Measurements from ENCODE around the gene SETD1A. TPM values are rescaled to one million over a fixed set of nuclear protein-coding genes. Genes with fewer than 3 reads are reported as not detected.
A peak's percentile ranks its signal among the peaks of the same experiment; 100 is the strongest.

Gene SETD1A
- 2.0 and 3.8 TPM in 2 replicates for polyA plus RNA-seq (2011; rRNA removed)
- polyA plus RNA-seq (2012; cell fraction: cytosol; rRNA removed), result 8.7 and 11.2 TPM in 2 replicates
- polyA plus RNA-seq (2012; cell fraction: nucleus; rRNA removed), result 30.5 and 31.9 TPM in 2 replicates
- 15.7 to 22.6 TPM (median 21.2 TPM) in 3 replicates for polyA plus RNA-seq (2017; fragmentation: RNase III; extraction: RNeasy Plus Mini Kit Qiagen cat#74134 plus additional on column Dnase treatment)
- 3.9 and 7.0 TPM in 2 replicates for polyA minus RNA-seq (2011; rRNA and poly(A)+ RNA removed)

- ATAC-seq (peak; percentile 79 to 85), DNase-seq (ENCODE audit: low read depth in 1 of 2, low spot score in 1 of 2) (peak; percentile 91 to 98), FAIRE-seq (no peak)
- Histone ChIP-seq H3K4me2 (peak within 1 kb of the TSS; percentile 92), H3K27ac (peak within 1 kb of the TSS; percentile 98 to 100), H3K4me1 (peaks cover 22% of the 10 kb centered on the region), H3K9me3 (no peaks in the 10 kb centered on the region), H3K4me3 (peak within 1 kb of the TSS; percentile 77)
- WGBS (ENCODE audit: missing lambda C conversion rate), result 5% methylated on average over 12 of the region's 85 CpGs
- ChIA-PET CTCF (interaction anchor here (0.6 to 1.0 kb wide), 4 partner anchors 9 to 77 kb away, joined by 3 read pairs; no protein-coding TSS in a partner anchor), POLR2A (interaction anchor here (0.6 to 1.6 kb wide), 6 partner anchors 13 to 485 kb away, joined by 3 to 5 read pairs (median 4); partner anchors contain the start of genes KAT8, ZNF646, ZNF668 and ZNF843)
- TF ChIP-seq NPAS2 (CRISPR knock-in tag; IDR thresholded peaks at IDR 0.05; ENCODE audit: borderline replicate concordance) (no peak), JUNB (IDR thresholded peaks at IDR 0.05) (no peak), REST (IDR thresholded peaks at IDR 0.05) (no peak; the same call in 1 of the 2 replicates), RARB (CRISPR knock-in tag; IDR thresholded peaks at IDR 0.05) (no peak), SMC3 (IDR thresholded peaks at IDR 0.05) (no peak), CBX8 (IDR thresholded peaks at IDR 0.05) (no peak), POLR2A (IDR thresholded peaks at IDR 0.05; ENCODE audit: low read length) (peak; percentile 38), KDM5A (IDR thresholded peaks at IDR 0.05) (peak; percentile 54), MYC (IDR thresholded peaks at IDR 0.05; ENCODE audit: borderline replicate concordance, low read length) (peak; percentile 48; the same call in 1 of the 2 replicates), BHLHE40 (IDR thresholded peaks at IDR 0.05; ENCODE audit: low read depth, low read length) (no peak), GATA3 (IDR thresholded peaks at IDR 0.05; ENCODE audit: borderline replicate concordance) (no peak), MAZ (IDR thresholded peaks at IDR 0.05; ENCODE audit: borderline replicate concordance, low read depth, low read length) (peak; percentile 80; the same call in 1 of the 2 replicates), NFE2L2 (conservative IDR thresholded peaks at IDR 0.05; ENCODE audit: low read length) (no peak), HES2 (IDR thresholded peaks at IDR 0.05) (no peak), RNF2 (IDR thresholded peaks at IDR 0.05; ENCODE audit: borderline replicate concordance, low read depth) (no peak), RAD21 (conservative IDR thresholded peaks at IDR 0.05 in 1 of 2, IDR thresholded peaks at IDR 0.05 in 1 of 2) (no peak), HOXB13 (CRISPR knock-in tag; IDR thresholded peaks at IDR 0.05; ENCODE audit: low read depth) (no peak), ESRRA (IDR thresholded peaks at IDR 0.05; ENCODE audit: borderline replicate concordance, low read length) (no peak), KDM1A (IDR thresholded peaks at IDR 0.05; ENCODE audit: low read depth) (no peak), MAX (IDR thresholded peaks at IDR 0.05) (peak; percentile 76), SREBF2 (IDR thresholded peaks at IDR 0.05) (no peak), FOXS1 (CRISPR knock-in tag; IDR thresholded peaks at IDR 0.05) (no peak), ZC3H11A (IDR thresholded peaks at IDR 0.05) (no peak), POLR2AphosphoS2 (conservative IDR thresholded peaks at IDR 0.05; ENCODE audit: low read length) (no peak), CBX2 (IDR thresholded peaks at IDR 0.05; ENCODE audit: borderline replicate concordance, low read depth) (no peak), PHF8 (IDR thresholded peaks at IDR 0.05; ENCODE audit: borderline replicate concordance, low read depth) (0 out of 2 replicates have a peak, but pooled peaks have one; percentile 31), NR3C1 (IDR thresholded peaks at IDR 0.05) (no peak), HOXB5 (CRISPR knock-in tag; IDR thresholded peaks at IDR 0.05) (no peak)
- TF ChIP-seq, protein P1, sequence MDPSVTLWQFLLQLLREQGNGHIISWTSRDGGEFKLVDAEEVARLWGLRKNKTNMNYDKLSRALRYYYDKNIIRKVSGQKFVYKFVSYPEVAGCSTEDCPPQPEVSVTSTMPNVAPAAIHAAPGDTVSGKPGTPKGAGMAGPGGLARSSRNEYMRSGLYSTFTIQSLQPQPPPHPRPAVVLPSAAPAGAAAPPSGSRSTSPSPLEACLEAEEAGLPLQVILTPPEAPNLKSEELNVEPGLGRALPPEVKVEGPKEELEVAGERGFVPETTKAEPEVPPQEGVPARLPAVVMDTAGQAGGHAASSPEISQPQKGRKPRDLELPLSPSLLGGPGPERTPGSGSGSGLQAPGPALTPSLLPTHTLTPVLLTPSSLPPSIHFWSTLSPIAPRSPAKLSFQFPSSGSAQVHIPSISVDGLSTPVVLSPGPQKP (IDR thresholded peaks at IDR 0.05; ENCODE audit: low read depth, low read length), result no peak
- TF ChIP-seq, protein P2, sequence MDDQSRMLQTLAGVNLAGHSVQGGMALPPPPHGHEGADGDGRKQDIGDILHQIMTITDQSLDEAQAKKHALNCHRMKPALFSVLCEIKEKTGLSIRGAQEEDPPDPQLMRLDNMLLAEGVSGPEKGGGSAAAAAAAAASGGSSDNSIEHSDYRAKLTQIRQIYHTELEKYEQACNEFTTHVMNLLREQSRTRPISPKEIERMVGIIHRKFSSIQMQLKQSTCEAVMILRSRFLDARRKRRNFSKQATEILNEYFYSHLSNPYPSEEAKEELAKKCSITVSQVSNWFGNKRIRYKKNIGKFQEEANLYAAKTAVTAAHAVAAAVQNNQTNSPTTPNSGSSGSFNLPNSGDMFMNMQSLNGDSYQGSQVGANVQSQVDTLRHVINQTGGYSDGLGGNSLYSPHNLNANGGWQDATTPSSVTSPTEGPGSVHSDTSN (IDR thresholded peaks at IDR 0.05), result no peak; the same call in 1 of the 2 replicates
- TF ChIP-seq, protein P3, sequence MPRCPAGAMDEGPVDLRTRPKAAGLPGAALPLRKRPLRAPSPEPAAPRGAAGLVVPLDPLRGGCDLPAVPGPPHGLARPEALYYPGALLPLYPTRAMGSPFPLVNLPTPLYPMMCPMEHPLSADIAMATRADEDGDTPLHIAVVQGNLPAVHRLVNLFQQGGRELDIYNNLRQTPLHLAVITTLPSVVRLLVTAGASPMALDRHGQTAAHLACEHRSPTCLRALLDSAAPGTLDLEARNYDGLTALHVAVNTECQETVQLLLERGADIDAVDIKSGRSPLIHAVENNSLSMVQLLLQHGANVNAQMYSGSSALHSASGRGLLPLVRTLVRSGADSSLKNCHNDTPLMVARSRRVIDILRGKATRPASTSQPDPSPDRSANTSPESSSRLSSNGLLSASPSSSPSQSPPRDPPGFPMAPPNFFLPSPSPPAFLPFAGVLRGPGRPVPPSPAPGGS (IDR thresholded peaks at IDR 0.05), result peak; percentile 50; the same call in 1 of the 3 replicates
- TF ChIP-seq, protein P4, sequence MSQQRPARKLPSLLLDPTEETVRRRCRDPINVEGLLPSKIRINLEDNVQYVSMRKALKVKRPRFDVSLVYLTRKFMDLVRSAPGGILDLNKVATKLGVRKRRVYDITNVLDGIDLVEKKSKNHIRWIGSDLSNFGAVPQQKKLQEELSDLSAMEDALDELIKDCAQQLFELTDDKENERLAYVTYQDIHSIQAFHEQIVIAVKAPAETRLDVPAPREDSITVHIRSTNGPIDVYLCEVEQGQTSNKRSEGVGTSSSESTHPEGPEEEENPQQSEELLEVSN (IDR thresholded peaks at IDR 0.05; ENCODE audit: borderline replicate concordance, low read depth), result peak; percentile 67; the same call in 1 of the 2 replicates
Observed at GRCh38 chr16:30957456-30958174, at the start of gene SETD1A. Gene SETD1A, plus strand, starts transcription at chr16:30957754. Its CDS starts 978 bp downstream, at chr16:30958732.

Measured in A549 (cell line).